ENCODE data around the gene NYAP1.

NYAP1 gene

DNA sequence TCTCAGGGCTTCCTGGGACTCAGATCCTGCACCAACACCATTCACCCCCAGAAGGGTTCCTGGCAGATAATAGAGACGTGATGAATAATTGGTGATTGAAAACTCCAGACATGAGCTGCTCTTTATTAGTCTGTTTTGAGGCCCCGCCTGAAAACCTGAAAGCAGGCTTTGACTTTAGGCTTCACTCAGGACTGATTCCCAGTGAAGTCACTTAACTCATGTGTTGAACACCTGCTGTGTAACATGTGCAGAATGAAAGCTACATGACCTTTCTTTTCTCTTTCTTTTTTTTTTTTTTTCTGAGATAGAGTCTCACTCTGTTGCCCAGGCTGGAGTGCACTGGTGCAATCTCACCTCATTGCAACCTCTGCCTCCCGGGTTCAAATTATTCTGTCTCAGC, 28.5 kb upstream of the NYAP1 start:
- TF ChIP-seq CTCF (IDR thresholded peaks at IDR 0.05; ENCODE audit: low read depth, low read length): no peak
- H3K4me3 ChIP-seq (ENCODE audit: low read depth, low read length): no peak overlapping the region

DNA sequence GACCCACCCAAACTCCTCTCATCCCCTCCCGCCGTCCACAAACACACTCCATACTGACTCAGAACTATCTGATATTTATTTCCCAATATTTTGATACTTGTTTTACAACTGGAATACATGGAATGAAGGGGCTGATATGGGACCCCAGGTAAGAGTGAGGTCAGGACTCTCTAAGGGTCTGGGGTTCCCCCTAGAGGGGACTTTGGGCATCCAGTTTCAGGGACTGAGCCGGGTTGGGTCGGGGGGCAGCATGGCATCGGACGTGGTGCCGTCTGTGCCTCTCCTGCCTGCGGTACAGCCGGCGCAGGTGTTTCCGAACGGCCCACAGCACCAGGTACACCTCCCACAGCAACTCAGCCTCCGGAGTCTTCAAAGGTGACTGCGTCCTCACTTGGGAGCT, 27.2 kb upstream of the NYAP1 start:
- no peak overlapping the region for H3K4me3 ChIP-seq (ENCODE audit: low read depth, low read length)
- TF ChIP-seq CTCF (IDR thresholded peaks at IDR 0.05; ENCODE audit: low read depth, low read length): no peak

GRCh38 chr7:100457033-100457432, 26.7 kb upstream of the NYAP1 start:
- no peak overlapping the region for H3K4me3 ChIP-seq (ENCODE audit: low read depth, low read length)
- TF ChIP-seq CTCF (IDR thresholded peaks at IDR 0.05; ENCODE audit: low read depth, low read length): no peak

GRCh38 chr7:100464210-100464660, 19.5 kb upstream of the NYAP1 start, which contains the start of gene SPACDR:
TSS of gene SPACDR (minus strand) at chr7:100464260. CDS start at chr7:100464025, 235 bp downstream.
- no peak for TF ChIP-seq CTCF (IDR thresholded peaks at IDR 0.05; ENCODE audit: low read depth, low read length)
- H3K4me3 ChIP-seq (ENCODE audit: low read depth, low read length): no peak within 1 kb of the TSS

GRCh38 chr7:100464791-100465190, 18.9 kb upstream of the NYAP1 start:
- no peak overlapping the region for H3K4me3 ChIP-seq (ENCODE audit: low read depth, low read length)
- no peak for TF ChIP-seq CTCF (IDR thresholded peaks at IDR 0.05; ENCODE audit: low read depth, low read length)

DNA sequence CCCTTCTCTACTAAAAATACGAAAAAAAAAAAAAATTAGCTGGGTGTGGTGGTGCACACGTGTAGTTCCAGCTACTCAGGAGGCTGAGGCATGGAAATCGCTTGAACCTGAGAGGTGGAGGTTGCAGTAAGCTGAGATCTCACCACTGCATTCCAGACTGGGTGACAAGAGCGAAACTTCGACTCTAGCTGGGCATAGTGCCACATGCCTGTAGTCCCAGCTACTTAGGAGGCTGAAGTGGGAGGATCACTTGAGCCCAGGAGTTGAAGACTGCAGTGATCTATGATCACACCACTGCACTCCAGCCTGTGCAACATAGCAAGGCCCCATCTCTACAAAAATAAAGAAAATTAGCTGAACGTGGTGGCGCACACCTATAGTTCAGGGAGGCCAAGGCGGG, 18.4 kb upstream of the NYAP1 start:
- no peak overlapping the region for H3K4me3 ChIP-seq (ENCODE audit: low read depth, low read length)
- no peak for TF ChIP-seq CTCF (IDR thresholded peaks at IDR 0.05; ENCODE audit: low read depth, low read length)

DNA sequence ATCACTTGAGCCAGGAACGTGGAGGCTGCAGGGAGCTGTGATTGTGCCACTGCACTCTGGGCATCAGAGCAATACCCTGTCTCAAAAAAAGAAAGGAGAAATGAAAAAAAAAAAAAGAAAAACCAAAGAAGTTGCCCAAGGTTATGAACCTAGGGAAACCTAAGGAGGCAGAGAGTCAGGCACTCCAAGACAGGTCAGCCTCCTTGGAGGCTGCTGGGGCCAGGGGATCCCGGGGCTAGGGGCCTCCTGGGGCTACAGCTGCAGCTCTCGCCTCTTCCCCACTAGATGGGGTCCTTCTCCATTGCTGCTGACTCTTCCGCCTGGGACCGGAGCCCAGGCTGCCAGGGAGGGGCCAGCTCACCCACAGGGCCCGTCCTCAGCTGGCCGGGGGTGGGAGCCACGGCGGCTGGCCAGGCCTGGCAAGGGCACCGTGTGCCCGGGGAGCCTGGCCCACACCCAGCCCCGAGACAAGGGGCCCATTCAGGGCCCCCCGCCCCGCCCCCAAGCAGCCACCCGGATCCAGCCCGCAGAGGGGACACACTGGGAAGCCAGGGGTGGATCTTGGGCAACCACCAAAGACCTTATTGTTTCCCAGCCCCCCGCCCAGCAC, 17.9 kb upstream of the NYAP1 start:
- no peak overlapping the region for H3K4me3 ChIP-seq (ENCODE audit: low read depth, low read length)
- TF ChIP-seq CTCF (IDR thresholded peaks at IDR 0.05; ENCODE audit: low read depth, low read length): peak; percentile 66
